ENCODE measurements around the gene PTGIR.
"Not testable (repeated sequence)": the region's sequence is repeated elsewhere in the genome, so short reads cannot be mapped to it uniquely, and the experiment has no call there.

The PTGIR gene

GRCh38 chr19:46637224-46637623, 12.3 kb upstream of the PTGIR start:
- no peak for DNase-seq

- DNase-seq = peak in 2 of 5 donors; percentile 27 to 49
Observed at GRCh38 chr19:46635920-46636761, 11.3 kb upstream of the PTGIR start, which contains the start of gene GNG8. GNG8 (minus strand) TSS chr19:46636202; CDS start chr19:46634682, 1,520 bp downstream.

GRCh38 chr19:46634656-46635218, 9.8 kb upstream of the PTGIR start:
- DNase-seq = no peak

GRCh38 chr19:46634045-46634655, 9.3 kb upstream of the PTGIR start:
- peak; percentile 86 to 96 (median 94) for DNase-seq

- DNase-seq = no peak
Observed at GRCh38 chr19:46633130-46633529, 8.2 kb upstream of the PTGIR start.

GRCh38 chr19:46631481-46631880, 6.6 kb upstream of the PTGIR start:
- no peak for DNase-seq

- no peak for DNase-seq
Observed at GRCh38 chr19:46630586-46631205, 5.8 kb upstream of the PTGIR start.

GRCh38 chr19:46629546-46630025, 4.7 kb upstream of the PTGIR start:
- DNase-seq = no peak

- not testable (repeated sequence) for DNase-seq
Observed at GRCh38 chr19:46628970-46629369, 4.1 kb upstream of the PTGIR start.

GRCh38 chr19:46626446-46626845, 1.6 kb upstream of the PTGIR start:
- DNase-seq = no peak

- DNase-seq = no peak
Observed at GRCh38 chr19:46625731-46626130, 842 bp upstream of the PTGIR start.

GRCh38 chr19:46623915-46624502, 880 bp downstream of the PTGIR start:
- no peak for DNase-seq

GRCh38 chr19:46622118-46622446, 2.8 kb downstream of the PTGIR start:
- no peak for DNase-seq

- no peak for DNase-seq
Observed at GRCh38 chr19:46621191-46622117, 3.4 kb downstream of the PTGIR start.

- DNase-seq = no peak
Observed at GRCh38 chr19:46620716-46621115, 4.2 kb downstream of the PTGIR start.

- DNase-seq = no peak
Observed at GRCh38 chr19:46620267-46620666, 4.6 kb downstream of the PTGIR start.

- no peak for DNase-seq
Observed at GRCh38 chr19:46618670-46619231, 6.1 kb downstream of the PTGIR start.

GRCh38 chr19:46617601-46618000, 7.3 kb downstream of the PTGIR start:
- no peak for DNase-seq

GRCh38 chr19:46616631-46617322, 8.1 kb downstream of the PTGIR start:
- DNase-seq = peak in 1 of 5 donors; percentile 55

GRCh38 chr19:46615966-46616365, 8.9 kb downstream of the PTGIR start:
- DNase-seq = no peak
